ENCODE results near the gene PCSK5.

The PCSK5 gene

GRCh38 chr9:75933982-75934381 is 43.5 kb downstream of the PCSK5 start:
- Histone ChIP-seq H3K4me3 (ENCODE audit: insufficient read length, low read depth) (no peak overlapping the region), H3K27me3 (ENCODE audit: insufficient read depth, insufficient read length) (no peaks in the 10 kb centered on the region), H3K36me3 (ENCODE audit: insufficient read depth, insufficient read length, low read length) (peaks cover 18% of the 10 kb centered on the region), H3K4me1 (ENCODE audit: insufficient read depth, insufficient read length) (no peaks in the 10 kb centered on the region), H3K9ac (ENCODE audit: insufficient read length, low read depth) (no peak overlapping the region), H3K9me3 (ENCODE audit: insufficient read depth, low read length) (peaks cover 6% of the 10 kb centered on the region; the same call in 1 of the 2 replicates)
- TF ChIP-seq ZNF274 (IDR thresholded peaks at IDR 0.05; ENCODE audit: low read depth, low read length) (no peak), YY1 (IDR thresholded peaks at IDR 0.05; ENCODE audit: insufficient read depth, insufficient read length) (no peak), SUZ12 (IDR thresholded peaks at IDR 0.05; ENCODE audit: extremely low read depth, insufficient read depth, insufficient read length) (no peak)
- DNase-seq (ENCODE audit: low read depth, low spot score), result no peak

DNA sequence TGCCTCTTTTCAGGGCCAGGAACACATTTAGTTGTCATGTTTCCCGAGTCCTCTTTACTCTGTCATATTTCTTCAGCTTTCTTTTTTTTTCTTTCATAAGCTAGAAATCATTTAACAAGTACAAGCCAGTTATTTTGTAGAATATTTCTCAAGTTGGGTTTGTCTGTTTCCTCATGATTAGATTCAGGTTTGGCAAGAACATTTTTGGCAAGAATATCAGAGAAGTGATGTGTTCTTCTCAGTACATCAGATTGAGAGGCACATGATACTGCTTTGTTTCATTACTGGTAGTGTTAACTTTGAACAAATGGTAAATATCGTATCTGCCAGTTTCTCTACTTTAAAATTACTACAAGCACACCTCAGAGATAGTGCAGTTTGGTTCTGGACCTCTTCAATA is 45.1 kb downstream of the PCSK5 start:
- H3K4me1 ChIP-seq (ENCODE audit: insufficient read depth, insufficient read length), result no peaks in the 10 kb centered on the region
- H3K27me3 ChIP-seq (ENCODE audit: insufficient read depth, insufficient read length), result no peaks in the 10 kb centered on the region
- H3K36me3 ChIP-seq (ENCODE audit: insufficient read depth, insufficient read length, low read length), result peaks cover 18% of the 10 kb centered on the region
- TF ChIP-seq YY1 (IDR thresholded peaks at IDR 0.05; ENCODE audit: insufficient read depth, insufficient read length) (no peak), SUZ12 (IDR thresholded peaks at IDR 0.05; ENCODE audit: extremely low read depth, insufficient read depth, insufficient read length) (no peak), ZNF274 (IDR thresholded peaks at IDR 0.05; ENCODE audit: low read depth, low read length) (no peak)
- H3K4me3 ChIP-seq (ENCODE audit: insufficient read length, low read depth), result no peak overlapping the region
- H3K9ac ChIP-seq (ENCODE audit: insufficient read length, low read depth), result no peak overlapping the region
- DNase-seq (ENCODE audit: low read depth, low spot score), result no peak
- H3K9me3 ChIP-seq (ENCODE audit: insufficient read depth, low read length), result peaks cover 6% of the 10 kb centered on the region; the same call in 1 of the 2 replicates

DNA sequence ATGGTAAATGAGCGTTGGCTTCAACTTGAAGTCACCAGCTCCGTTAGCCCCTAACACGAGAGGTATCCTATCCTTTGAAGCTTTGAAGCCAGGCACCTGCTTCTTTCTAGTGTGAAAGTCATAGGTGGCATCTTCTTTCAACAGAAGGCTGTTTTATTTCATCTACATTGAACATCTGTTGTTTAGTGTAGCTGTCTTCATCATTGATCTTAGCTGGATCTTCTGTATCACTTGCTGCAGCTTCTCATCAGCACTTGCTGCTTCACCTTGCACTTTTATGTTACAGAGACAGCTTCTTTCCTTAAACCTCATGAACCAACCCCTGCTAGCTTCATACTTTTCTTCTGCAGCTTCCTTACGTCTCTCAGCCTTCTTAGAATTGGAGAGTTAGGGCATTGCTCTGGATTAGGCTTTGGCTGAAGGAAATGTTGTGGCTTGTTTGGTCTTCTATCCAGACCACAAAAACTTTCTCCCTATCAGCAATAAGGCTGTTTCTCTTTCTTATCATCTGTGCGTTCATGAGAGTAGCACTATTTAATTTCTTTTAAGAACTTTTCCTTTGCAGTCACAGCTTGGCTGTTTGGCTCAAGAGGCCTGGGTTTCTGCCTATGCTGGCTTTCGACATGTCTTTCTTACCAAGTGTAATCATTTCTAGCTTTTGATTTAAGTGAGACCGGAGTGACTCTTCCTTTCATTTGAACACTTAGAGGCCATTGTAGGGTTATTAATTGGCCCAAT is 47.2 kb downstream of the PCSK5 start:
- Histone ChIP-seq H3K4me3 (ENCODE audit: insufficient read length, low read depth) (no peak overlapping the region), H3K4me1 (ENCODE audit: insufficient read depth, insufficient read length) (no peaks in the 10 kb centered on the region), H3K36me3 (ENCODE audit: insufficient read depth, insufficient read length, low read length) (peaks cover 13% of the 10 kb centered on the region), H3K9ac (ENCODE audit: insufficient read length, low read depth) (no peak overlapping the region), H3K9me3 (ENCODE audit: insufficient read depth, low read length) (peaks cover 5% of the 10 kb centered on the region; the same call in 1 of the 2 replicates), H3K27me3 (ENCODE audit: insufficient read depth, insufficient read length) (no peaks in the 10 kb centered on the region)
- no peak for TF ChIP-seq SUZ12 (IDR thresholded peaks at IDR 0.05; ENCODE audit: extremely low read depth, insufficient read depth, insufficient read length)
- DNase-seq (ENCODE audit: low read depth, low spot score), result no peak

DNA sequence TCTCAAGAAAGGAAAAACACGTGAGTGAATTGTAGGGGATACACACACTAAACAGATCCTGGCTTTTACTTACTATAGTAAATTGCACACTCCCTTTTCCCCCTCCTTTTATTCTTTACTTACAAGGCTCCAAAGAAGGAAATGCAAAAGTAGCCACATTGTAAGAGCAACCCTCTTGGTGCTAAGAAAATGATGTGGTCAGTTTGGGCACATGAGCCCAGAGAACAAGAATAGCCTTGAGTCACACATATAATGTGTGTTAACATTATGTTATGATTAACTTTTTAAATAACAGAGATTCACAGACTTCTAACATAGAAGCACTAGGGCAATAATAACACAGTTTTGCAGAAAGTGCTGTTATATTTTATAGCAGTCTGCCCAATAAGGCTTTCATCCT is 48.5 kb downstream of the PCSK5 start:
- no peaks in the 10 kb centered on the region for H3K27me3 ChIP-seq (ENCODE audit: insufficient read depth, insufficient read length)
- TF ChIP-seq SUZ12 (IDR thresholded peaks at IDR 0.05; ENCODE audit: extremely low read depth, insufficient read depth, insufficient read length), result no peak
- TF ChIP-seq YY1 (IDR thresholded peaks at IDR 0.05; ENCODE audit: insufficient read depth, insufficient read length), result no peak
- TF ChIP-seq ZNF274 (IDR thresholded peaks at IDR 0.05; ENCODE audit: low read depth, low read length), result no peak
- no peaks in the 10 kb centered on the region for H3K9me3 ChIP-seq (ENCODE audit: insufficient read depth, low read length)
- H3K4me3 ChIP-seq (ENCODE audit: insufficient read length, low read depth), result no peak overlapping the region
- no peaks in the 10 kb centered on the region for H3K4me1 ChIP-seq (ENCODE audit: insufficient read depth, insufficient read length)
- H3K36me3 ChIP-seq (ENCODE audit: insufficient read depth, insufficient read length, low read length), result peaks cover 6% of the 10 kb centered on the region
- no peak for DNase-seq (ENCODE audit: low read depth, low spot score)
- H3K9ac ChIP-seq (ENCODE audit: insufficient read length, low read depth), result no peak overlapping the region

- Histone ChIP-seq H3K4me3 (ENCODE audit: insufficient read length, low read depth) (no peak overlapping the region), H3K36me3 (ENCODE audit: insufficient read depth, insufficient read length, low read length) (peaks cover 2% of the 10 kb centered on the region), H3K27me3 (ENCODE audit: insufficient read depth, insufficient read length) (no peaks in the 10 kb centered on the region), H3K9me3 (ENCODE audit: insufficient read depth, low read length) (no peaks in the 10 kb centered on the region), H3K4me1 (ENCODE audit: insufficient read depth, insufficient read length) (no peaks in the 10 kb centered on the region), H3K9ac (ENCODE audit: insufficient read length, low read depth) (no peak overlapping the region)
- DNase-seq (ENCODE audit: low read depth, low spot score), result no peak
- TF ChIP-seq ZNF274 (IDR thresholded peaks at IDR 0.05; ENCODE audit: low read depth, low read length), result no peak
- TF ChIP-seq YY1 (IDR thresholded peaks at IDR 0.05; ENCODE audit: insufficient read depth, insufficient read length), result no peak
- TF ChIP-seq SUZ12 (IDR thresholded peaks at IDR 0.05; ENCODE audit: extremely low read depth, insufficient read depth, insufficient read length), result no peak
These were observed 49.2 kb downstream of the PCSK5 start for GRCh38 chr9:75939536-75940111.

DNA sequence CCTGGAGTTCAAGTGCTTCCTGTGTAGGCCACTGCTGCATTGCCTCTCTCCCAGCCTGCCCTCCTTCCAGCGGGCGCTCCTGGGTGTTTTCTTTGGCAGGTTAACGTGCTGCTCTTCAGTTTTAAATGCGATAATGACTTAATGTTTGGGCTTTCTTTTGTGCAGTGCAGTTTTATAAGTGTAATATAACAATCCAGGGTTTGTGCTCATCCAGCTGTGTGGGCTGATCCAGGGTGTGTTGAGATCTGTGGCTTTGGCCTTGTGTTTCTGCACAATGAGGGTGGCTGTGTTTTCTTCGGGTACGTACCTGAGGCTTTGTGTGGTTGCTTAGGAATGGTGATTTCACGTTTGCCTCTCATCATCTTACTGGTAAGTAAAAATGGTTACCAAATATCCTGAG is 50.6 kb downstream of the PCSK5 start:
- H3K9ac ChIP-seq (ENCODE audit: insufficient read length, low read depth), result no peak overlapping the region
- no peak for DNase-seq (ENCODE audit: low read depth, low spot score)
- TF ChIP-seq YY1 (IDR thresholded peaks at IDR 0.05; ENCODE audit: insufficient read depth, insufficient read length), result no peak
- TF ChIP-seq ZNF274 (IDR thresholded peaks at IDR 0.05; ENCODE audit: low read depth, low read length), result no peak
- no peak for TF ChIP-seq SUZ12 (IDR thresholded peaks at IDR 0.05; ENCODE audit: extremely low read depth, insufficient read depth, insufficient read length)

DNA sequence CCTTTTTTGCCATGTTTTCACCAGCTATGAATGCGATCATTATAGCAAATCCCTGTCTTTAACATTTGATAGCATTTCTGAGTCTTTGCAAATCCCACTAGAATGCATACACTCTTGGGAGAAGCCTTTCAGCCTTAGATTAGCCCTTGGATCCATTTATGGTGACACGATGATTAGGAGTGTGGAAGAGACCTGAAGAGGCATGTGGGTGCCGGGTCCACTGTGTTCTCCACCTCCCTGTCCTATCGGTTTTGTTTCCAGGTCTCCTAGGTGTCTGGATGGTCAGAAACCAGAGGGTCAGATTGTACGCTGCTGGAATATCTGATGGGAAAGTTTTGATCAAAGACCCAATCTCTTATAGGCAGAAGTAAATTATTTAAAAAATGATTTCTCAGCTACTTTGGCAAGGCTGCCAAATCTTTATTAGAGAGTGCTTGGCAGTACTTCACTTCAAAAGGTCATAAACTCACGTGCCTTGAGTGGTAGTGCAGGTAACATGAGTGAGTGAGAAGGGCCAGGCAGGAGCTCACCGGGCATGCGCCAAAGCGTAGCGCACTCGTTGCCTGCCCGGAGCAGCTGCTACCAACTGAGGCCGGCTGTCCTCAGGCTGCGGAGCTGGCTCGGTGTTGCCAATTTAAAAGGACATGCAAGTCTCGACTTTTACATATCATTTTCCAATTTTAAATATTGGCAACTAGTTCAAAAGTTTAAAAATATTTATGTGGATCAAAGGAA is 51.3 kb downstream of the PCSK5 start:
- DNase-seq (ENCODE audit: low read depth, low spot score), result no peak
- Histone ChIP-seq H3K9ac (ENCODE audit: insufficient read length, low read depth) (no peak overlapping the region), H3K36me3 (ENCODE audit: insufficient read depth, insufficient read length, low read length) (no peaks in the 10 kb centered on the region), H3K27me3 (ENCODE audit: insufficient read depth, insufficient read length) (no peaks in the 10 kb centered on the region), H3K4me1 (ENCODE audit: insufficient read depth, insufficient read length) (no peaks in the 10 kb centered on the region), H3K4me3 (ENCODE audit: insufficient read length, low read depth) (no peak overlapping the region), H3K9me3 (ENCODE audit: insufficient read depth, low read length) (no peaks in the 10 kb centered on the region)
- no peak for TF ChIP-seq SUZ12 (IDR thresholded peaks at IDR 0.05; ENCODE audit: extremely low read depth, insufficient read depth, insufficient read length)
- TF ChIP-seq YY1 (IDR thresholded peaks at IDR 0.05; ENCODE audit: insufficient read depth, insufficient read length), result no peak
- TF ChIP-seq ZNF274 (IDR thresholded peaks at IDR 0.05; ENCODE audit: low read depth, low read length), result no peak

More for the DNA sequence above, 50.6 kb downstream of the PCSK5 start:
- Histone ChIP-seq H3K4me3 (ENCODE audit: insufficient read length, low read depth) (no peak overlapping the region), H3K27me3 (ENCODE audit: insufficient read depth, insufficient read length) (no peaks in the 10 kb centered on the region), H3K36me3 (ENCODE audit: insufficient read depth, insufficient read length, low read length) (peaks cover 1% of the 10 kb centered on the region), H3K4me1 (ENCODE audit: insufficient read depth, insufficient read length) (no peaks in the 10 kb centered on the region), H3K9me3 (ENCODE audit: insufficient read depth, low read length) (no peaks in the 10 kb centered on the region)
